ENCODE measurements around the gene HYI. TPM values are rescaled to one million over a fixed set of nuclear protein-coding genes. Genes with fewer than 3 reads are reported as not detected.

HYI gene
- total and polyA plus RNA-seq, 2 of the 8 experiments (the other 6 are each of a cell fraction or from before 2014, with no cell fraction given): 14.4 to 17.7 TPM

GRCh38 chr1:43446388-43446740 lies 7.4 kb downstream of the HYI start:
- Histone ChIP-seq H3K4me1 (replicated peaks in 1 of 4; ENCODE audit: control insufficient read depth in 3 of 4, insufficient read depth in 4 of 4, low read length in 3 of 4) (no peaks in the 10 kb centered on the region), H2BK20ac (ENCODE audit: low read length) (no peak overlapping the region), H4K91ac (replicated peaks; ENCODE audit: insufficient read length, low read length) (no peak overlapping the region), H3K9me3 (ENCODE audit: insufficient read depth in 2 of 2, low read depth in 1 of 2, low read length in 1 of 2) (no peaks in the 10 kb centered on the region), H4K5ac (ENCODE audit: insufficient read length, low read depth, low read length) (no peak overlapping the region), H4K8ac (ENCODE audit: extremely low read depth, insufficient read depth, low read length) (no peak overlapping the region), H3K23ac (ENCODE audit: insufficient read length) (no peak overlapping the region), H3K36me3 (ENCODE audit: control insufficient read depth in 2 of 4, insufficient read depth in 4 of 4, low read length in 3 of 4) (peaks cover 11 to 38% (median 21%) of the 10 kb centered on the region in 4 experiments; a peak in 6 of 8 replicates), H3K4me2 (ENCODE audit: insufficient read depth in 1 of 2, low read depth in 2 of 2, low read length in 2 of 2) (no peak overlapping the region), H3K27ac (ENCODE audit: low read depth, low read length) (no peak overlapping the region), H3K9ac (replicated peaks in 1 of 4; ENCODE audit: extremely low read depth in 1 of 4, low read depth in 3 of 4, low read length in 3 of 4) (no peak overlapping the region), H3K79me2 (ENCODE audit: control insufficient read depth in 1 of 2, insufficient read depth in 2 of 2, low read length in 2 of 2) (no peaks in the 10 kb centered on the region), H2BK5ac (ENCODE audit: low read depth, low read length) (no peak overlapping the region), H3K27me3 (replicated peaks in 1 of 4; ENCODE audit: control insufficient read depth in 3 of 4, extremely low read depth in 1 of 4, insufficient read depth in 3 of 4, low read length in 3 of 4) (no peaks in the 10 kb centered on the region), H3K56ac (replicated peaks; ENCODE audit: insufficient read length, low read depth, low read length) (no peak overlapping the region), H2AK5ac (ENCODE audit: low read depth, low read length) (no peak overlapping the region), H3K23me2 (ENCODE audit: low read depth, low read length) (no peaks in the 10 kb centered on the region), H3K18ac (ENCODE audit: extremely low read depth, low read length) (no peak overlapping the region), H3K14ac (ENCODE audit: insufficient read length) (no peak overlapping the region), H3K4me3 (ENCODE audit: extremely low read depth in 1 of 4, insufficient read depth in 2 of 4, low read depth in 3 of 4, low read length in 4 of 4) (no peak overlapping the region), H4K20me1 (replicated peaks in 1 of 2; ENCODE audit: control insufficient read depth in 1 of 2, insufficient read depth in 2 of 2, low read length in 2 of 2) (peaks cover 0 to 7% of the 10 kb centered on the region in 2 experiments), H2AFZ (ENCODE audit: low read length) (no peak overlapping the region), H2BK120ac (replicated peaks; ENCODE audit: low read depth, low read length) (no peak overlapping the region), H2BK12ac (ENCODE audit: low read depth, low read length) (no peak overlapping the region), H2BK15ac (ENCODE audit: low read length) (no peak overlapping the region), H3K4ac (replicated peaks; ENCODE audit: insufficient read length, low read depth, low read length) (no peak overlapping the region), H3K79me1 (ENCODE audit: low read depth, low read length) (no peaks in the 10 kb centered on the region)
- ChIA-PET POLR2A (ENCODE audit: partially characterized antibody) (interaction anchor here (0.7 to 1.8 kb wide), 2 partner anchors 11 to 18 kb away, joined by 3 to 5 read pairs; no protein-coding TSS in a partner anchor), CTCF (ENCODE audit: partially characterized antibody) (interaction anchor here (1.6 to 1.7 kb wide), 2 partner anchors 17 to 53 kb away, joined by 3 read pairs; no protein-coding TSS in a partner anchor)
- FAIRE-seq: no peak
- DNase-seq (ENCODE audit: low read depth in 1 of 2, low spot score in 2 of 2): no peak
- 81% methylated on average over 4 of the region's 4 CpGs; no CpG with 5 or more reads in 1 of the 2 experiments for WGBS, 2 experiments (ENCODE audit: extremely low coverage in 1 of 2, insufficient coverage in 1 of 2, insufficient read length in 1 of 2, insufficient replicate concordance in 2 of 2, low coverage in 1 of 2, low lambda C conversion rate in 2 of 2, missing lambda C conversion rate in 1 of 2)
- TF ChIP-seq GTF2F1 (IDR thresholded peaks at IDR 0.05; ENCODE audit: borderline replicate concordance, low read depth, low read length): no peak
- no peak for TF ChIP-seq SP4 (IDR thresholded peaks at IDR 0.05; ENCODE audit: low read length)
- no peak for TF ChIP-seq POLR2A (IDR thresholded peaks at IDR 0.05; ENCODE audit: control extremely low read depth in 1 of 2, low read depth in 2 of 2, low read length in 2 of 2)
